Left hindlimb (tissue), 1 donor: ENCODE data around the gene PPIP5K1.
"Not testable (repeated sequence)": the region's sequence is repeated elsewhere in the genome, so short reads cannot be mapped to it uniquely, and the experiment has no call there.

Source experiments
- DNase-seq: peaks from one replicate; pipeline ENCODE4 v3.0.0-alpha.2; 2018

Gene PPIP5K1

GRCh38 chr15:43589778-43590466 lies at the start of gene PPIP5K1:
TSS of gene PPIP5K1 (minus strand) at chr15:43590208. CDS start at chr15:43584504, 5,704 bp downstream.
- not testable (repeated sequence) for DNase-seq

DNA sequence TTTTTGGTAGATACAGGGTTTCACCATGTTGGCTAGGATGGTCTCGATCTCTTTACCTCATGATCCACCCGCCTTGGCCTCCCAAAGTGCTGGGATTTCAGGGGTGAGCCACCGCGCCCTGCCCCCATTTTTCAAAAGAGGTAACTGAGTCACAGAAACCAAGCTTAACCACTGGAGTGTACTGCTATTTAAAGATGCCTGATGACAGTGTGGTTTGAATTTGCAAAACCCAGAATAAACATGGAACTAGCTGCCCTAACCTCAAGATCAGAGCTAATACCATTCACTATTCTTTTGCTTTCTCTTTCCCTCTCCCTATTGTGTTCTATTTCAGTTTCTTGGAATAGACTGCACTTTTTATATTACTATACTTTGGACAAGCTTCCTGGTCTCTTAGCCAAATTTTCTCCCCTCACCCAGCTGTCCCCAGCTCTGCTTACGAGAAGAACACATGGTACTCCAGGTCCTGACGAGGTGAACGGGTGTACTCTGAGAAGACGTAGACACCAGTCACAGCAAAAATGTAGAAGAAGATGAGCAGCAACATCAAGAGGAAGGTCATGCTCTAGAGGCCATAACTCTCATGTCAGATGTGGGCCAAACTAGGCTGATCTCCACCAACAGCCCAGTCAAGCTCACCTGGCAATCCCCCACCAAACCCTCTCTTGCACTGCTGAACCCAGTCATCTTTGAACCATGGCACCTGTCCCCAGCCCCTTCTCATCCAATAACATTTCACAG lies 48.6 kb upstream of the PPIP5K1 start:
- DNase-seq = not testable (repeated sequence)

DNA sequence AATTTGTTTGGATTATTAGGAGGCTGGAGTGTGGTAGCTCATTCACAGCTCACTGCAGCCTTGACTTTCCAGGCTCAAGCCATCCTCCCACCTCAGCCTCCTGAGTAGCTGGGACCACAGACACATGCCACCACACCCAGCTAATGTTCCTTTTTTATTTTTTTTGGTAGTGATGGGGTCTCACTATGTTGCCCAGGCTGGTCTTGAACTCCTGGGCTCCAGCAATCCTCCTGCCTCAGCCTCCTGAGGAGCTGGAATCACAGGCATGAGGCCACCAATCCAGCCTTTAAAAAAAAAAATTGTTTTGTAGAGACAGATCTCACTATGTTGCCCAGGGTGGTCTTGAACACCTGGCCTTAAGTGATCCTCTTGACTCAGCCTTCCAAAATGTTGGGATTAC lies 36.9 kb upstream of the PPIP5K1 start:
- DNase-seq = not testable (repeated sequence)

DNA sequence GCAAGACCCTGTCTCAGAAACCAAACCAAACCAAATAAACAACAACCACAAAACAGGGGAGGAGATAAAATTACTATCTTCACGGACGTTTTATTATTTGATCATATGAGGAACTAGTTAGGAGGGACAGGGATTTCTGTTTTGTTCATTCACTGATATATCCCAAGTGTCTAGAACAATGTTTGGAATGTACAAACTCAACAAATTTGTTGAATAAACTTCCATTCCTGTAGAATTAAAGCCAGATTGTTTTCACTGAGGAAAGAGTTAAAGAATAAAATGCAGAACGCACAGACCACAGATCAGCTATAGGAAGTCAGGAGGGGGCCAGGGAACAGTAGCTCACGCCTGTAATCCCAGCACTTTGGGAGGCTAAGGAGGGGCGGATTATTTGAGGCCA lies 35.1 kb upstream of the PPIP5K1 start:
- no peak for DNase-seq

- DNase-seq = not testable (repeated sequence)
Measured at GRCh38 chr15:43622068-43622799, 32.2 kb upstream of the PPIP5K1 start.

DNA sequence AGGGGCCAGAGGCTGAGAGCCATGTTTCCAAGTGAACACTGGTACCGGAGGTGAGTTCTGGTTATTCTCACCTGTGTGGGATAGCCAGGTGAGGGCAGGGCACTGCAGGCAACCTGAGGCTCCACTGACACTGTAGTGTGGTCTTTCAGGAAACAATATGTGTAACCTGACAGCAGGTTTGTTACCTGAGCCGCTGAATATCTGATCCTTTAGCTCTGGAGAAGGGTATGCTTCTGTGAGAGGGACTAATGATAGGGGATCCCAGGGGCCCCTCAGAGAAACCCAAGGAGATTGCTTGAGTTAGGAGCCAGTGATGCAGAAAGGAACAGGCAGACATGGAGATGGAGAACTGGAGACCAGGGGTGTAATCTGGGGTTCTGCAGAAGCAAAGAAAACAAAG lies 28.7 kb upstream of the PPIP5K1 start, which contains the start of gene STRC:
STRC (minus strand) TSS at position 101 of the 400 bp plus-strand sequence; CDS start at position 23, 78 bp downstream.
- not testable (repeated sequence) for DNase-seq

- not testable (repeated sequence) for DNase-seq
Measured at GRCh38 chr15:43617750-43618149, 27.7 kb upstream of the PPIP5K1 start.

GRCh38 chr15:43602233-43602632 lies 12.2 kb upstream of the PPIP5K1 start:
- DNase-seq = peak; percentile 29

- DNase-seq = not testable (repeated sequence)
Measured at GRCh38 chr15:43600200-43600599, 10.2 kb upstream of the PPIP5K1 start.

DNA sequence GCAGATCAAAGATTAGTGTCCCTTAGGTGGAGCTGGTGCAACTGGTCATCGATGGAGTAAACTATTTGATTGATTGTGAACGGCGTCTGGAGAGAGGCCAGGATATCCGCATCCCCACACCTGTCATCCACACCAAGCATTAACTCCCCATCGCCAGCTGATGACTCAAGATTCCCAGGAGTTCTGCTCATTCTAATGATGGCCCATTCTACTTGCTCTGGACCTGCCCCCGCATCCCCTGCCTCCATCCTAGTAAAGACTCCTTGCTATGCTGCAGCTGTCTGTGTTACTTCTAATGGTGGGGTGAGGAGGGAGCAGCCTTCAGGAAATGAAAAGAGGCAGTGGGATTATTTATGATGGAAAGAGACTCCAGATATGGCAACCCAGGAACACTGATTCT lies 9.1 kb upstream of the PPIP5K1 start:
- not testable (repeated sequence) for DNase-seq

DNA sequence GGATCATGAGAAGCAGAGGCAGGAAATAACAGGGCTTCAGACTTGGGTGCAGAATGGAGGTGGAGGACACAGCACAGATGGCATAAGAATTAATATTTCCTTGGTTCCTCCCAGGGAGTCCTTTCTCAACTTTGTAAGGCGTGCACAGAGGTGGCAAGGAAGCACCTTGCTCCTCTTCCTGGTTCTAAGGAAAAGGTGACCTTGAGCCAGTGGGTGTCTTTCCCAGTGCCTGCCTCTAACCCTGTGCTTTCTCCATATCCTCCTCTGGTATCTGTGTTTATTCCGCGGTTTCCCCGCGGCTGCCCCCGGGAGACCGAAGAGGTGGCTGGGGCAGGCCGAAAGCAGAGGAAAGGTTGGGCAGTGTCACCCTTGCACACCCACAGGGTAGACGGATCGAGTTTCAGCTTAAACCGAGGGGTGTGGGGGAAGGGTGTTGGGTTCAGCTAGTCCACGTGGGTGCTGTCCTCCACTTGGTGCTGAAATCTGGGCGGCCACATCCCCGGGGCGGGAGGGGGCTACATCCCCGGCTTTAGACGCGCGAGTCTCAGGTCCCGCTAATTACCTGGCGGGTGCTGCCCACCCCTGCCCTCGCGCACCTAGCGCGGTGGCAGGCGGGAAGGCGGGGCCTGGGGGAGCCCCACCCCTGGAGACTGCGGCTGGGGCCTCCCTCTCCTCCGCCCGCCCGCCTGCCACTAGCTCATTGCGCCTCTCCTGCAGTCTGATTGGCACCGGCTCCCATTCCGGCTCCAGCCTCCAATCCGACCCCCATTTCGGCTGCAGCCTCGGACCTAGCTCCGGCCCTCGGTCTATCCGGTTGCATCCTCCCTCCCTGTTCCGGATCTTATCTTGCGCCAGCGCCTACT lies 3.6 kb upstream of the PPIP5K1 start, which contains the start of gene CKMT1B:
CKMT1B (plus strand) TSS at position 700 of the 863 bp plus-strand sequence. CDS start 192 bp downstream, outside the sequence.
- DNase-seq = not testable (repeated sequence)

DNA sequence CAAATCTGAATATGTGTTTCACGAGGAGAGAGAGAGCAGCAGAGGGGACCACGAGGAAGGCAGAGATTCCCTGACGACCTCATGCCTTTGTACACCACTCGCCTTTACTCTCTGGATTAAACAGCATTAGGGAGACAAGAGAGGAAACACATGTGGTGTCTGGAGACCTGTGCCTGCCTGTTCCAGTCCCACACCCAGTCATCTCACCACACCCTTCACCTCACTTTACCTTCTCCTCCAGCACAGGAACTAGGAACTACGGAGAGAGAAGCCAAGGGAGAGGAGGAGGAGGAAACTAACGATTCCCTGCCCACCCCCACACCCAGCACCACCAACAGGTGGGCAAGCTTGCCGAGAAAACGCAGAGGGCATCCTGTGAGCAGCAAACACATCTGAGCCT lies 2.8 kb upstream of the PPIP5K1 start:
- not testable (repeated sequence) for DNase-seq

GRCh38 chr15:43574607-43575006 lies 15.4 kb downstream of the PPIP5K1 start:
- DNase-seq = not testable (repeated sequence)

- not testable (repeated sequence) for DNase-seq
Measured at GRCh38 chr15:43566615-43567014, 23.4 kb downstream of the PPIP5K1 start.

- not testable (repeated sequence) for DNase-seq
Measured at GRCh38 chr15:43563793-43564192, 26.2 kb downstream of the PPIP5K1 start.

- DNase-seq = not testable (repeated sequence)
Measured at GRCh38 chr15:43562753-43563152, 27.3 kb downstream of the PPIP5K1 start.

DNA sequence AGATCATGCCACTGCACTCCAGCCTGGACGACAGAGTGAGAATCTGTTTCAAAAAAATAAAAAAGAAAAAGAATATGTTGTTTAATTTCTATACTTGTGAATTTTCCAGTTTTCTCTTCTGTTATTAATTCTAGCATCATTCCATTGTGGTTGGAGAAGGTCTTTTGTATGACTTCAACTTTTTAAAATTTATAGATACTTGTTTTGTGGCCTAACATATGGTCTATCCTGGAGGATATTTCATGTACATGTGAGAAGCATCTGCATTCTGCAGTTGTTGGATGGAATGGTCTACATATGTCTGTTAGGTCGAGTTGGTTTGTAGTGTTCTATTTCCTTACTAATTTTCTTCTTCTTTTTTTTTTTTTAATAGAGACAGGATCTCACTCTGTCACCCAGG lies 37.0 kb downstream of the PPIP5K1 start:
- DNase-seq = no peak

- no peak for DNase-seq
Measured at GRCh38 chr15:43552256-43552655, 37.8 kb downstream of the PPIP5K1 start.

- no peak for DNase-seq
Measured at GRCh38 chr15:43550527-43551363, 39.3 kb downstream of the PPIP5K1 start.

DNA sequence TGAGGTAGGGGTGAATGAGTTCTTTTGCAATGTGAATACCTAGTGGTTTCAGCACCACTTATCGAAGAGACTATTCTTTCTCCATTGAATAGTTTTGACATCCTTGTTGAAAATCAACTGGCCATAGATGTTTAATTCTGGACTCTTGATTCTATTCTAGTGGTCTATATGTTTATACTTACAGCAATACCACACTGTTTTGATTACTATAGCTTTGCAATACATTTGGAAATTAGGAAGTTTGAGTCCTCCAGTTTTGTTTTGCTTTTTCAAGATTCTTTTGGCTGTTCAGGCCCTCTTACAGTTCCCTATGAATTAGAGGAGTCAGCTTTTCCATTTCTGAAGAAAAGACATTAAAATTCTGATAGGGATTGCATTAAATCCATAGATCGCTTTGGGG lies 42.5 kb downstream of the PPIP5K1 start:
- no peak for DNase-seq

GRCh38 chr15:43545426-43545825 lies 44.6 kb downstream of the PPIP5K1 start:
- DNase-seq = no peak
